ENCODE measurements around the gene R3HDML. TPM values are rescaled to one million over a fixed set of nuclear protein-coding genes. Genes with fewer than 3 reads are reported as not detected.

R3HDML gene
- total and polyA plus RNA-seq, 10 of the 15 experiments (the other 5 are each of a cell fraction or from before 2014, with no cell fraction given): not detected

- ATAC-seq: no peak
- H3K36me3 ChIP-seq (ENCODE audit: control insufficient read depth in 2 of 2, insufficient read depth in 2 of 2, low read length in 1 of 2): 0 out of 4 replicates have a peak, but pooled peaks cover 0 to 2% of the 10 kb centered on the region in 2 experiments
- 88% methylated on average over 8 of the region's 8 CpGs for WGBS (ENCODE audit: insufficient coverage, insufficient replicate concordance, low lambda C conversion rate, missing lambda C conversion rate)
- H3K4me1 ChIP-seq (ENCODE audit: control insufficient read depth, insufficient read depth, low read length): no peaks in the 10 kb centered on the region
- ChIA-PET CTCF (no interaction called here), RAD21 (ENCODE audit: unreplicated experiment) (no interaction called here), POLR2A (no interaction called here), SMC1A (ENCODE audit: uncharacterized antibody, unreplicated experiment) (interaction anchor here (1.4 kb wide), 1 partner anchor 8 kb away, joined by 4 read pairs; the partner anchor contains the start of gene FITM2)
- H3K9me3 ChIP-seq (replicated peaks; ENCODE audit: control insufficient read depth, insufficient read depth, low read length): no peaks in the 10 kb centered on the region
- intact Hi-C loops (cut with micrococcal nuclease; ENCODE audit: unreplicated experiment): no loop called here
- H2AFZ ChIP-seq (ENCODE audit: control insufficient read depth, low read depth, low read length): no peak overlapping the region
- no peak for DNase-seq (ENCODE audit: low read depth, low spot score)
- H3K9ac ChIP-seq (ENCODE audit: control insufficient read depth, insufficient read depth, low read length): no peak overlapping the region
- H4K20me1 ChIP-seq (ENCODE audit: control insufficient read depth, insufficient read depth): no peaks in the 10 kb centered on the region
- FAIRE-seq: no peak
- in situ Hi-C loops (cut with MboI): no loop called here
- BruUV-seq (replicated peaks): no TSS peak
- H3K27me3 ChIP-seq (replicated peaks in 1 of 2; ENCODE audit: control insufficient read depth in 2 of 2, insufficient read depth in 2 of 2, low read length in 1 of 2): no peaks in the 10 kb centered on the region
- no peak overlapping the region for H3K4me3 ChIP-seq
- no peak overlapping the region for H3K27ac ChIP-seq (ENCODE audit: control insufficient read depth, insufficient read depth)
- no peak overlapping the region for H3K4me2 ChIP-seq (ENCODE audit: control insufficient read depth, insufficient read depth)
- no peaks in the 10 kb centered on the region for H3K79me2 ChIP-seq (ENCODE audit: control insufficient read depth, insufficient read depth, low read length)
- TF ChIP-seq IRF3 (IDR thresholded peaks at IDR 0.05): no peak
- TF ChIP-seq, protein P1, sequence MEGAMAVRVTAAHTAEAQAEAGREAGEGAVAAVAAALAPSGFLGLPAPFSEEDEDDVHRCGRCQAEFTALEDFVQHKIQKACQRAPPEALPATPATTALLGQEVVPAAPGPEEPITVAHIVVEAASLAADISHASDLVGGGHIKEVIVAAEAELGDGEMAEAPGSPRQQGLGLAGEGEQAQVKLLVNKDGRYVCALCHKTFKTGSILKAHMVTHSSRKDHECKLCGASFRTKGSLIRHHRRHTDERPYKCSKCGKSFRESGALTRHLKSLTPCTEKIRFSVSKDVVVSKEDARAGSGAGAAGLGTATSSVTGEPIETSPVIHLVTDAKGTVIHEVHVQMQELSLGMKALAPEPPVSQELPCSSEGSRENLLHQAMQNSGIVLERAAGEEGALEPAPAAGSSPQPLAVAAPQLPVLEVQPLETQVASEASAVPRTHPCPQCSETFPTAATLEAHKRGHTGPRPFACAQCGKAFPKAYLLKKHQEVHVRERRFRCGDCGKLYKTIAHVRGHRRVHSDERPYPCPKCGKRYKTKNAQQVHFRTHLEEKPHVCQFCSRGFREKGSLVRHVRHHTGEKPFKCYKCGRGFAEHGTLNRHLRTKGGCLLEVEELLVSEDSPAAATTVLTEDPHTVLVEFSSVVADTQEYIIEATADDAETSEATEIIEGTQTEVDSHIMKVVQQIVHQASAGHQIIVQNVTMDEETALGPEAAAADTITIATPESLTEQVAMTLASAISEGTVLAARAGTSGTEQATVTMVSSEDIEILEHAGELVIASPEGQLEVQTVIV (IDR thresholded peaks at IDR 0.05; ENCODE audit: borderline replicate concordance, partially characterized antibody): no peak
- TF ChIP-seq CBFB (IDR thresholded peaks at IDR 0.05; ENCODE audit: low read depth): no peak
- no peak for TF ChIP-seq CREM (IDR thresholded peaks at IDR 0.05; ENCODE audit: low read depth)
- TF ChIP-seq, protein P2, sequence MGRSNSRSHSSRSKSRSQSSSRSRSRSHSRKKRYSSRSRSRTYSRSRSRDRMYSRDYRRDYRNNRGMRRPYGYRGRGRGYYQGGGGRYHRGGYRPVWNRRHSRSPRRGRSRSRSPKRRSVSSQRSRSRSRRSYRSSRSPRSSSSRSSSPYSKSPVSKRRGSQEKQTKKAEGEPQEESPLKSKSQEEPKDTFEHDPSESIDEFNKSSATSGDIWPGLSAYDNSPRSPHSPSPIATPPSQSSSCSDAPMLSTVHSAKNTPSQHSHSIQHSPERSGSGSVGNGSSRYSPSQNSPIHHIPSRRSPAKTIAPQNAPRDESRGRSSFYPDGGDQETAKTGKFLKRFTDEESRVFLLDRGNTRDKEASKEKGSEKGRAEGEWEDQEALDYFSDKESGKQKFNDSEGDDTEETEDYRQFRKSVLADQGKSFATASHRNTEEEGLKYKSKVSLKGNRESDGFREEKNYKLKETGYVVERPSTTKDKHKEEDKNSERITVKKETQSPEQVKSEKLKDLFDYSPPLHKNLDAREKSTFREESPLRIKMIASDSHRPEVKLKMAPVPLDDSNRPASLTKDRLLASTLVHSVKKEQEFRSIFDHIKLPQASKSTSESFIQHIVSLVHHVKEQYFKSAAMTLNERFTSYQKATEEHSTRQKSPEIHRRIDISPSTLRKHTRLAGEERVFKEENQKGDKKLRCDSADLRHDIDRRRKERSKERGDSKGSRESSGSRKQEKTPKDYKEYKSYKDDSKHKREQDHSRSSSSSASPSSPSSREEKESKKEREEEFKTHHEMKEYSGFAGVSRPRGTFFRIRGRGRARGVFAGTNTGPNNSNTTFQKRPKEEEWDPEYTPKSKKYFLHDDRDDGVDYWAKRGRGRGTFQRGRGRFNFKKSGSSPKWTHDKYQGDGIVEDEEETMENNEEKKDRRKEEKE (IDR thresholded peaks at IDR 0.05): no peak
- no peak for TF ChIP-seq ZNF24 (IDR thresholded peaks at IDR 0.05)
- TF ChIP-seq TCF3 (IDR thresholded peaks at IDR 0.05; ENCODE audit: borderline replicate concordance, insufficient read depth, low read depth, low read length): no peak
- TF ChIP-seq, protein P3, sequence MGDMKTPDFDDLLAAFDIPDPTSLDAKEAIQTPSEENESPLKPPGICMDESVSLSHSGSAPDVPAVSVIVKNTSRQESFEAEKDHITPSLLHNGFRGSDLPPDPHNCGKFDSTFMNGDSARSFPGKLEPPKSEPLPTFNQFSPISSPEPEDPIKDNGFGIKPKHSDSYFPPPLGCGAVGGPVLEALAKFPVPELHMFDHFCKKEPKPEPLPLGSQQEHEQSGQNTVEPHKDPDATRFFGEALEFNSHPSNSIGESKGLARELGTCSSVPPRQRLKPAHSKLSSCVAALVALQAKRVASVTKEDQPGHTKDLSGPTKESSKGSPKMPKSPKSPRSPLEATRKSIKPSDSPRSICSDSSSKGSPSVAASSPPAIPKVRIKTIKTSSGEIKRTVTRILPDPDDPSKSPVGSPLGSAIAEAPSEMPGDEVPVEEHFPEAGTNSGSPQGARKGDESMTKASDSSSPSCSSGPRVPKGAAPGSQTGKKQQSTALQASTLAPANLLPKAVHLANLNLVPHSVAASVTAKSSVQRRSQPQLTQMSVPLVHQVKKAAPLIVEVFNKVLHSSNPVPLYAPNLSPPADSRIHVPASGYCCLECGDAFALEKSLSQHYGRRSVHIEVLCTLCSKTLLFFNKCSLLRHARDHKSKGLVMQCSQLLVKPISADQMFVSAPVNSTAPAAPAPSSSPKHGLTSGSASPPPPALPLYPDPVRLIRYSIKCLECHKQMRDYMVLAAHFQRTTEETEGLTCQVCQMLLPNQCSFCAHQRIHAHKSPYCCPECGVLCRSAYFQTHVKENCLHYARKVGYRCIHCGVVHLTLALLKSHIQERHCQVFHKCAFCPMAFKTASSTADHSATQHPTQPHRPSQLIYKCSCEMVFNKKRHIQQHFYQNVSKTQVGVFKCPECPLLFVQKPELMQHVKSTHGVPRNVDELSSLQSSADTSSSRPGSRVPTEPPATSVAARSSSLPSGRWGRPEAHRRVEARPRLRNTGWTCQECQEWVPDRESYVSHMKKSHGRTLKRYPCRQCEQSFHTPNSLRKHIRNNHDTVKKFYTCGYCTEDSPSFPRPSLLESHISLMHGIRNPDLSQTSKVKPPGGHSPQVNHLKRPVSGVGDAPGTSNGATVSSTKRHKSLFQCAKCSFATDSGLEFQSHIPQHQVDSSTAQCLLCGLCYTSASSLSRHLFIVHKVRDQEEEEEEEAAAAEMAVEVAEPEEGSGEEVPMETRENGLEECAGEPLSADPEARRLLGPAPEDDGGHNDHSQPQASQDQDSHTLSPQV (IDR thresholded peaks at IDR 0.05): no peak
- TF ChIP-seq SMAD5 (IDR thresholded peaks at IDR 0.05; ENCODE audit: low read depth): no peak
- no peak for TF ChIP-seq CBX5 (IDR thresholded peaks at IDR 0.05; ENCODE audit: low read depth)
- TF ChIP-seq ATF3 (IDR thresholded peaks at IDR 0.05; ENCODE audit: borderline replicate concordance, extremely low read depth, low read depth, low read length): no peak
- no peak for TF ChIP-seq RBBP5 (conservative IDR thresholded peaks at IDR 0.05)
- TF ChIP-seq HDGF (IDR thresholded peaks at IDR 0.05): no peak
- no peak for TF ChIP-seq TCF7 (IDR thresholded peaks at IDR 0.05; ENCODE audit: borderline replicate concordance)
- no peak for TF ChIP-seq SMAD1 (IDR thresholded peaks at IDR 0.05; ENCODE audit: low read depth, partially characterized antibody)
Observed at GRCh38 chr20:44302736-44303135, 34.1 kb upstream of the R3HDML start.
